OCI-M2 (cell line): Measurements from ENCODE around the gene TCL1A.
"Not testable (repeated sequence)": the region's sequence is repeated elsewhere in the genome, so short reads cannot be mapped to it uniquely, and the experiment has no call there.

Experiments
- DNase-seq: peaks from one replicate; lab custom pipeline; 2025; ENCODE audit not compliant: unreplicated experiment; lab: John Stamatoyannopoulos, UW

TCL1A gene, protein sequence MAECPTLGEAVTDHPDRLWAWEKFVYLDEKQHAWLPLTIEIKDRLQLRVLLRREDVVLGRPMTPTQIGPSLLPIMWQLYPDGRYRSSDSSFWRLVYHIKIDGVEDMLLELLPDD

DNA sequence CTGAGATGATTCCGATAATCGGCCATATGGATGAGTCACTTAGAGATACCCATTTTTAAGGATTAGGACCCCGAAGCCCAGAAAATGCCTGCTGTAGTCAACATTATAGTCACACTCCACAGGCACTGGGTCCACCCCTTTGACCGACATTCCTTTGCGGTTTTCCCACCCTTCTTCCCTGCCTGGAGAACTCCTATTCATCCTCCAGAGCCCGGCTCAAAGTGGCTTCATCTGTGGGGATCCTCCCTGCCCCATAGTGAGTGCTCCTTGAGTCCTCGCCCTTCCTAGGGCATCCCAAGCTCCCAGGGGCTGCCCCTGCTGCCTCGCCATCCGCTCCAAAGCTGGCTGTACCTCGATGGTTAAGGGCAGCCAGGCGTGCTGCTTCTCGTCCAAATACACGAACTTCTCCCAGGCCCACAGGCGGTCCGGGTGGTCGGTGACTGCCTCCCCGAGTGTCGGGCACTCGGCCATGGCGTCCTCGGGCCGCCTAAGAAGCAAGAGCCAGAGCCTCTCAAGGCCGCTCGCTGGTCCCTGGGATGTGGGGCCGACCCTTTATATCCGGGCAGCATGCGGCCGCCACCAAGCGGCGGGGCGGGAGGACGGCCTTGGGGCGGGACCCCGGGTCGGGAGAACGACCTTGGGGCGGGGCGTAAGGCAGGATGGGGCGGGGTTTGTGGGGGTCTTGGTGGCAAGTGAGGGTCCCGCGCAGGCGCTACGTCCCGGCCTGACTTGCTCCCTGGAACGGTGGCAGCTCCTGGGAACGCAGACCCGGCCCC is at the start of gene TCL1A:
TSS of gene TCL1A (minus strand) at position 530 of the 776 bp plus-strand sequence. CDS start at position 471, 59 bp downstream.
- no peak for DNase-seq

DNA sequence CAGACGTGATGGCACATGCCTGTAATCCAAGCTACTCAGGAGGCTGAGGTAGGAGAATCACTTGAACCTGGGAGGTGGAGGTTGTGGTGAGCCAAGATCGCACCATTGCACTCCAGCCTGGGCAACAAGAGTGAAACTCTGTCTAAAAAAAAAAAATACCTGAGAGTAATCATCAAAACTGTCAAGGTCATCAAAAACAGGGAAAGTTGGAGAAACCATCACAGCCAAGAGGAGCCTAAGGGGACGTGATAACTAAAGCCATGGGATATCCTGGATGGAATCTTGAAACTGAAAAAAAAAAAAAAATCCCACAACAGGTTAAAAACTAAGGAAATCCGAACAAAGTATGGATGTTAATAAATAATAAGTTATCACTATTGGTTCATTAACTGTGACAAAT is 49.1 kb upstream of the TCL1A start:
- DNase-seq, result not testable (repeated sequence)

DNA sequence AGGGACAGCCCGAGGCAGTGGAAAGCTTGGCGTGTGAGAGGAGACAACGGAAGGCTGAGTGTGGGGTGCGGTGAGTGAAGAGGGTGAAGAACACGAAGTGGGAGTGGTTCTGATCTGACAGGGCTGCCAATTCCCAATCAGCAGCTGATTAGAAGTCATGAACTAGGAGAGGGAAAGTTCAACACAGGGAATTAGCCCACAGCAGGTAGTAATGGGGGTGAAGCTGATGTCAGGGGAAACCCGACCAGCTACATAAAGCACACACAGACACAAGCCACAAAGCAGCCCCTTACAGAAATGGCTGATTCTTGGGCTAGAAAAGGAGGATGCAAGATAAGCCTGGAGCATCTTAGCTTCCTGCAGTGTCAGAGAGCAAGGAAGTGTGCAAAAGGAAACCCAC is 47.5 kb upstream of the TCL1A start:
- DNase-seq, result no peak

DNA sequence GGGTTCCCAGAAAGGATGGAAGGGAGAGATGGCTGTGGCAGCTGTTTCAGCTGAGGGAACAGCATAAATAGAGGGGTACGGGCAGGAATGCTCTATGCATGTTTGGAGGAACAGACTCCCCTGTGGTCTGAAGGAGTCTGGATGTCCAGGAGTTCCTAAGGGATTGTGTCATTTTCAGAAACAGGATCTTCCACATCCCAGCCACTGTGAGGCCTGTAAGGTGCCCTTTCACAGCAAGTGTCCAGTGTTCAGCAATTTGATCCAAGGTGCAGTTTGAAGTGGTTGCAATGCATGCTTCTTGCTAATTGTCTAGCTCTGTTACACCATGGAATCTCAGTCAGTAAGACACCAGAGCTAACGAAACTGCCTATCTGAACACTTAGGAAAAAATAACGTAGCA is 46.7 kb upstream of the TCL1A start:
- no peak for DNase-seq

DNA sequence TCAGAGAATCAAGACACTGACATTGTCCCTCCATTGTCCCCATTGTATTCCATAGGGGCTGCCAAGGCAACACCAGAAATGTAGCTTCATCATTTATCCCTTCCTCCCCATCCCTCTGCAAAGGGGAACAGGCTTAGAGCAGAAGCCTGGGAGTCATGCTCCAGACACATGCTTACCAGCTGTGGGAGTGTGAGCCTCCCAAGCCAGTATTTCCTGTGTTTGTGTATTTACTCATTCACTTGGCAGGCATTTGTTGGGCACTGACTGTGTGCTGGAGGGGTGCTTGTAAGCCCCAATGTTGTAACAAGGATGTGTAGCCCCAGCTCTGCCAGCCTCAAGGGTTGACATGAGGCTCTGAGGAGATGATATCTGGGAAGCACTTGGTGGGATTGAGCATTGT is 46.0 kb upstream of the TCL1A start:
- DNase-seq, result no peak

DNA sequence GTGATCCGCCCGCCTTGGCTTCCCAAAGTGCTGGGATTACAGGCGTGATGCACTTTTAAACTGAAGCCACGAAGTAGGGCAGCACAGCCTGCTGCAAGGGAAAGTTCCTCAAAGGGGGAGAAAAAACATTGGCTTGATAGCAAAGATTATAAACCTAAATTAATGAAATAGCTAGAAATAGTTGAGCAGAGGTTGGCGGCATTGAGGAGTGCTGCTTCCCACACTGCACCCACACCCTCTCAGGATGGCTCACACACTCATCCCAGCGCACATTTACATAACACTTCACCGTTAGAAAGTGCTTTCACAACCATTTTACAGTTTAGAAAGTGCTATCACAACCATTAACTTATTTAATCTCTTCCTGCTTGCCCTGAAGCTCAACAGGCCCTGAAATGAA is 44.4 kb upstream of the TCL1A start:
- DNase-seq, result no peak

DNA sequence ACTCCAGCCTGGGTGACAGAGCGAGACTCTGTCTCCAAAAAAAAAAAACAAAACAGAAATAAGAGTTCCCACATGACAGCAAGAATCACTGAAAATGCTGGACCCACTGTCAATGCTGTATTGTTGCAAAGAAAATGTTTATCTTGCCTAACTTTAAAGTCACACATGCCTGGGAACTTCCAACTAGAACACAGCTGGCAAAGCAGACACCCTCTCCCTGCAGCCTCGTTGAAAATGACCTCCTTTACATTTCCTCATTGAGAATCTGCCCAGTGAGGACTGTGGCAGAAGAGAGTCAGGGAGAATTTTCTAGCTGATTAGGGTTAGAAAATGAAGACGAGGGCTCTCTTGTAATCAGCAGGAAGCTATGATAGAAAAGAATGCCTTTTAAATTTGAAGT is 42.8 kb upstream of the TCL1A start:
- no peak for DNase-seq

DNA sequence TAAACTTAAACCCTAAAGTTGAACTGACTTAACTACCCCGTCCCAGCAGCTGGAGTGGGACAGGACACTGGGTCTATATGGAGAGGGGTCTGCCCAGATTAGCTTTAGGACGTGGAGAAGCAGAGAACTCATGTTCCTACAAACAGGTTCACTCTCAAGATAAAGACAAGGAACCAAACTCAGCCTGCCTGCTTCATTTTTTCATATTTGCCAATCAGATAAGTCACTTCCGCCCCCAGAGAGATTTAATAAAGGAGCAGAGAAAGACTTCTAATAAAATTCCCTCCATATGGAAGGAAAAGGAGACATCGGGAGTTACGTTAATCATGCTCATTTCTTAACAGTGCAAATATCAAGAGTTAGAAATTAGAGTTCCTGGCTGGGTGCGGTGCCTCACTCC is 42.2 kb upstream of the TCL1A start:
- no peak for DNase-seq

DNA sequence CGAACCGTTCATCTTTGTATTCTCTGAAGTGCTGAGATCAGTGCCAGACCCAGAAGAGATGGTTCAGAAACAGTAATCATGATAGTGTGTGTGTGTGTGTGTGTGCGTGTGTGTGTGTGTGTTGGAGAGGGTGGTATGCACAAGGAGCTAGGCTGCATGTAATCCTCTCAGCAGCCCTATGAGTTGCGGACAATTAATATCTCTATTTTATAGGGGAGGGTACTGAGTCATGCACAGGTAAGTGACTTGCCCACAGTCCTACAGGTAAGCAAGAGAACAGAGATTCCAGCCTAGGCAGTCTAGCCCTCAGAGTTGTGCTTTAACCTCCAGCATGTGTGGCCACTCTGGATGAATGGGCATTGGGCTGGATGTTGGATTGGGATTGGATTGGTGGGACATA is 27.9 kb upstream of the TCL1A start:
- no peak for DNase-seq

DNA sequence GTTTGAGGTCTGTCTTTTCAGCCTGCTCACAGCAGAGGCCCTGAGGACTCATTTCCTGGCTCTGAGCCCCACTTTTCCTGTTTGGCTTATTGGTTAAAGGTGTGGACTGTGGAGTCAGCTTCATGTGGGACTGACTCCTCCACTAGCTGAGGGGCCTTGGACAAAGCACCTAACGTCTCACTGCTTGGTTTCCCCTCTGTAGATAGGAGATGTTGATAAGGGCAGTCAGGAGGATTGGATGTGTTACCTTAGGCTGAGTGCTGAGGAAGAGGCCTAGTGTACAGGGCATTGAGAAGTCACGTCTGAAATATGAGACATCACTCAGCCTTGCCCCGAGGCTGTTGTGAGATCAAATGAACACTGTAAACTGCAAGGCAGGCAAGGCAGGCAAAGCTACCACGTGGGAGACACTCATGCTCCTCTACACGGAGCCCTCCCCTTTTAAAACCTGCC is 27.1 kb upstream of the TCL1A start:
- DNase-seq, result no peak

DNA sequence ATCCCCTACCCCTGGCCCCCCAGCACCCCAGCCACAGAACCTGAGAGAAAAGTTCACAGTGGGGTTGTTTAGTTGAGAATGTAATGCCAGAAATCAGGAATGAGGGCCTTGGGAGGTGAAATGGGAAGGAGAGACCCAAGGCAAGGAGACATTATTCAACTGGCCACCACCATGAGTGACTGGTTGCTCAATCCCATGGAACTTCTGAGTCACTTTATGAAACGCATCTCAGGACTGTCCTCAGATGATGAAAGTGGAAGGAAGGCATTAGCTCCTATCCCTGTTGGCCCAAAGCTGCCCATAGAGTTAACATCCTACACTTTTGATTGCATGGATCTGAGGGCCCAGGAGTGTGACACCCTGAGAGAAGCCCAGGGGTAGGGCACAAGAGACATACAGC is 25.4 kb upstream of the TCL1A start:
- DNase-seq, result no peak

DNA sequence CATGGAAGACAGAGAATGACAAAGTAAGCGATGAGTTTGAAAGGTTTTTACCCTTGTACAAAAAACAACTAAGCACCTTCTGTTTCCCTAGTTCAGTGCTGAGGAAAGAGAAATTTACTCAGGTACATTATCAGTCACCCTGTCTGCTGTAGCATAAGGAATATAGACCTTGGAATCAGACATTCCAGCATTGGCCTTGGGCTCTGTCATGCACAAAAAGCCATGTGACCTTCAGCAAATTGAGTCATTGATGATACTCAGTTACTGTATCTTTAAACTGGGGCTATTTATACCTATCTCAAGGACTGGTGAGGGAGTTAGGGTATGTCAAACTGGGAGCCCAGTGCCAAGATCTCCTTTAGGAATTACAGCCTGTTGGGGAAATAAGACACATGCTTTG is 19.3 kb upstream of the TCL1A start:
- no peak for DNase-seq

DNA sequence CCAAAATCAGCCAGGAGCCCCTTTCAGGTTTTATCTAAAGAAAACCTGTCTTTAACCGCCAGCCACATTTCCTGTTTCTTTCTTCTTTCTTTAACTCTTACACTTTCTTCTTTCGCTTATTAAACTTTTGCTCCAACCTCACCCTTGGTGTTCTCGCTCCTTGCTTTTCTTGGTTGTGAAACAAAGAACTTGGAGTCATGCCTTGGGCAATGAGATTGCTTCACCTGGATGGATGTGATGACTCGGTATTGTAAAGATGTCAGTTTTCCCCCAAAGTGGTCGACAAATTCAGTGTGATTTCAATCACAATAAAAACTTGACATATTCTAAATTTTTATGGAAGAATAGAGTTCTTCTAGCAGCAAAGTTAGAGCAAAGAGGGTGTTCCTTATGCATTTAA is 16.2 kb upstream of the TCL1A start:
- DNase-seq, result no peak

DNA sequence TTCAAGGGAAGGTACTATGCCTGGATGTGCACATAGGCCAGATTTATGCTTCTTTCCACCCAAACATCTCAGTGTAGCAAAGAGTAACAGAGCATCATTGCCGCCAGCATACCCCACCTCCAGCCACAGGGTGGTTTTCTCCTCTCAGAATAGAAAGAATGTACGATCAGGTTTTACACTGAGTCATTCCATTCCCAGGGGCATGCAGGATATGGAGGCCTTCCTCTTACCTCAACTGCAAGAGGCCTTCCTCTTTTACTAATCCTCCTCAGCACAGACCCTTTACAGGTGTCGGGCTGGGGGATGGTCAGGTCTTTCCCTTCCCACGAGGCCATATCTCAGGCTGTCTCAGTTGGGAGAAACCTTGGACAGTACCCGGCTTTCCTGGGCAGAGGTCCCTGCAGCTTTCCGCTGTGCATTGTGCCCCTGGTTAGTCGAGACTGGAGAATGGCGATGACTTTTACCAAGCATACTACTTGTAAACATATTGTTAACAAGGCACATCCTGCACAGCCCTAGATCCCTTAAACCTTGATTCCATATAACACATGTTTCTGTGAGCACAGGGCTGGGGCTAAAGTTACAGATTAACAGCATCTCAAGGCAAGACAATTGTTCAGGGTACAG is 15.6 kb upstream of the TCL1A start:
- not testable (repeated sequence) for DNase-seq

DNA sequence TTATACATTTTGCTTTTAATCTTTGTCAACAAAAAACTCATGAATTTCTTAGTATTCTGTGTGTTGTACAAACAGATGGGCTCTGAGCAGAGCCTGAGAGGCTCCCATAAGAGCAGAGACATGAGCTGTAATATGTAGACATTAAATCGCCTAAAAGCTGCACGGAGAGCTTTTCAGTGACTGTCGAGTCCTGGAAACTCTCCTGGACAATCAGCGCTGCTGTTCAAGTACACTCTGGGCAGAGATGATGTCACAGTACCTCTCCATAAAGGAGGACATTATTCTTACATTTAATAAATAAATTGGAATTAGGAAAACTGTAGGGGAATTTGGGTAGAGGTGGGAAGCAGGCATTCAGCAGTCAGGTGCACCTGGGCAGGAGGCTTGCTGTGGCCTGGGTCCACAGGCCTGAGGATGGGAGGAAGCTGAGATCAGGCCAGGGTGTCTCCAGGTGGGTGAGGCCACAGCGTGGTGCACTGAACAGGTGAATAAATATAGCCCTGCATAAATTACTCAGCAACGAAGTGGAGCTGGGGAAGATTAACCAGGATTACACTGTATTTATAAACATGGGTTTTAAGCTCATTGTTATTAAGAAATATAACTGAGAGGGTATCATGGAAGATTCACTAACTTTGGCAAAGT is 13.3 kb upstream of the TCL1A start:
- no peak for DNase-seq

DNA sequence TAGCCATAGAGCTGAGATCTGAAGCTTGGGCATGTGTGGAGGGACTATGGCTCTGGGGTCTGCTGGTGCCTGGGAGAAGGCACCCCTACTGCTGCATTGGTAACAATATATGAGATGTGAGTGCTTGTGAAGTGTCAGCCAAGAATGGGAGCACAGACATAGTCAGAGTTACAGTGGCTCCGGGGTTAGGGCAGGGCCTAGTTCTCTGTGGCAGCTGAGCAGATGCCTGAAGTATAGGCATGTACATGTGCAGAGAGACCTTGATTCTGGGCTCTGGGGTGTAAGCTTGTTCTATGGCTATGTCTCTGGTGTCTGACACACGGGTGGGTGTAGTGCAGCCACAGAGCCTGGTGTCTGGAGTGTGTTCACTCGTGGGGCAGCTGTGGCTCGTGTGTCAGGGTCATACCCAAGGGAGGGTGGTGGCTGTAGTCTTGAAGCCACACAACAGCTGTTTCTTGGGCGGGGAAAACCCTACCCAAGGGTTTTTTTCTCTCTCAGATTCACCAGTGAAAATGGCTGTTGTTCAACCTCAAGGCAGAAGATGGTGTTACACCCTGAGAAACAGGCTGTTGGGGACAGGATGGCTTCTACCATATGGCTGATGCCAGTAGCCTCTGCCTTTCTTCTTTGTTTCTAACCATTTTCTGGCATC is 11.9 kb upstream of the TCL1A start:
- DNase-seq, result no peak

DNA sequence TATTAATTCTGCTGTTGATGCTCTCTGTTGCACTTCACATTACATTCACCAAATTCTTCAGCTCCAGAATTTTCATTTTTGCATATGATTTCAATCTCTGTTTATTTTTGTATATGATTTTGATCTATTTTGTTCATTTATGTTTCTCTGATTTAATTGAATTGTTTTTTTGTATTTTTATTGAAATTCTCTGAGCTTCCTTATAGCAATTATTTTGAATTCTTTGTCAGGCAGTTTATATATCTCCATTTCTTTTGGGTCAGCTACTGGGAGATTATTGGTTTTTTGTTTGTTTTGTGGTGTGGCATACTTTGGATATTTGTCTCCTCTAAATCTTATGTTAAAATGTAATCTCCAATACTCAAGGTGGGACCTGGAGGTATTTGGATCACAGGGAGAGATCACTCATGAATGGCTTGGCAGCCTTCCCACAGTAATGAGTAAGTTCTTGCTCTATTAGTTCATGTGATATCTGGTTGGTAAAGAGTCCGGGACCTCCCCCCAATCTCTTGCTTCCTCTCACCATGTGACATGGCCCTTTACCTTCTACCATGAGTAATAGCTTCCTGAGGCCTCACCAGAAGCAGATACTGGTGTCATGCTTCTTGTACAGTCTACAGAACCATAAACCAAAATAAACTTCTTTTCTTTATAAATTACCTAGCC is 8.7 kb upstream of the TCL1A start:
- no peak for DNase-seq

DNA sequence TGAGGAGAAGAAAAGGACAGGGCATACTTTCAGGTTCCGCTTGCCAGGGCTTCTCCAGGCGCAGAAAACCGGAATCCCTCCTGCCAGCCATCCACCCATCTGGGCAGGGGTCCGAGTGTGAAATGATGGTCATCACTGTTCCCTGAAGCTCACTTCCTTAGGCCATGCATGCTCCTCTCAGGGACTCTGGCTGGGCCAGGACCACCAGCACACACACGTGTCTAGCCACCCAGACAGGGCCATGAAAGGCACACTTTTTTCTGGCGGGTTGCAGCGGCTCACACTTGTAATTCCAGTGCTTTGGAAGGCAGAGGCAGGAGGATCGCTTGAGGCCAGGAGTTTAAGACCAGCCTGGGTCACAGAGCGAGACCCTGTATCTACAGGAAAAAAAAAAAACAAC is 1.5 kb downstream of the TCL1A start:
- no peak for DNase-seq

DNA sequence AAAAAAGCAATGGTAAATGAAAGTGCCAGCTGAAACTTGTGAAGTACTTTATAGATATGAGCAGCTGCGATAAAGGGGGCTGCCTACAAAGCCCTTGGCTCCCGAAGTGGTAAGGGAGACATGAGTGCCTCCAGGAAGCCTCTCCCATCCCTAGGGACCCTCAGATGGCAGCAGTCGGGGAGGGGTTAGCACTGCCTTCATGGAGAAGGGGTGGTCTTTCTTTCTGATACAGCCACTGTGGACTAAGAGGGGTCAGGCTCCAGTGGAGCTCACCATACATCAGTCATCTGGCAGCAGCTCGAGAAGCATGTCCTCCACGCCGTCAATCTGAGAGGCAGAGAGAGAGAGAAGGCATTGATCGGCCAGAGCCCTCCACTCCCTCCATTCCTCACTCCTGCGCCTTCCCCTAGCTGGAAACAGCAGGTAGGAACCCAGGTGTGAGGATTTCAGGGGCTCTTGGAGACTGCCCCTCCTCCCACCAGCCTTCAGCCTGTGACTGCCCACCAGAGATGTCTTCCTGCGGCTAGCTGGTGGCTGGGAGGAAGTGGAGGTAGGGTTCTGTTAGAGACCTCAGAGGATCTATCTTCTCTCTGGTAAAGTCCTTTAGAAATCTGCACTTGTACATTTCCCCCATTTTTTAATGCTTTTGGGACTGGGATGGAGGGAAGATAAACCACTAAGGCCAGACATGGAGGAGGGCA is 2.3 kb downstream of the TCL1A start:
- DNase-seq, result no peak

DNA sequence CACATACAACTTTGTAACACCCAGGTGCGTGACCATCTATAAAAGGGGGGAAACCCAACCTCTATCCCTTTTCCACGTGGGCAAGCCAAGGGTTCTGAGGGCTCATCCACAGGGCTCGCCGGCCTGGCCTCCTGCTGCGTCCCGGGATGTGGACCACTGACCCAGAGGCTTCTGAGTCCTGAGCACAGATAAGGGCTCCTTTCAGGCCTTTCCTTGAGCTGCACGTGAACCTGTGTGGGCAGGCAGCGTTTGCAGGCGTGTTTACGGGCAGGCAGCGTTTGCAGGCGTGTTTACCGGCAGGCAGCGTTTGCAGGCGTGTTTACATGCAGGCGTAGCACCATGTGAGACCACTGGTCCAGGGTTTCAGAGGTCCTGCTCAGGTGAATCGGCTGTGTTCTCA is 3.8 kb downstream of the TCL1A start:
- DNase-seq, result no peak
